Measurements from ENCODE around the gene TBX2.

Gene TBX2

GRCh38 chr17:61399131-61400065 lies at the start of gene TBX2:
Gene TBX2 (plus strand): TSS chr17:61399843. CDS start chr17:61400177, 334 bp downstream.
- TF ChIP-seq, protein P1, sequence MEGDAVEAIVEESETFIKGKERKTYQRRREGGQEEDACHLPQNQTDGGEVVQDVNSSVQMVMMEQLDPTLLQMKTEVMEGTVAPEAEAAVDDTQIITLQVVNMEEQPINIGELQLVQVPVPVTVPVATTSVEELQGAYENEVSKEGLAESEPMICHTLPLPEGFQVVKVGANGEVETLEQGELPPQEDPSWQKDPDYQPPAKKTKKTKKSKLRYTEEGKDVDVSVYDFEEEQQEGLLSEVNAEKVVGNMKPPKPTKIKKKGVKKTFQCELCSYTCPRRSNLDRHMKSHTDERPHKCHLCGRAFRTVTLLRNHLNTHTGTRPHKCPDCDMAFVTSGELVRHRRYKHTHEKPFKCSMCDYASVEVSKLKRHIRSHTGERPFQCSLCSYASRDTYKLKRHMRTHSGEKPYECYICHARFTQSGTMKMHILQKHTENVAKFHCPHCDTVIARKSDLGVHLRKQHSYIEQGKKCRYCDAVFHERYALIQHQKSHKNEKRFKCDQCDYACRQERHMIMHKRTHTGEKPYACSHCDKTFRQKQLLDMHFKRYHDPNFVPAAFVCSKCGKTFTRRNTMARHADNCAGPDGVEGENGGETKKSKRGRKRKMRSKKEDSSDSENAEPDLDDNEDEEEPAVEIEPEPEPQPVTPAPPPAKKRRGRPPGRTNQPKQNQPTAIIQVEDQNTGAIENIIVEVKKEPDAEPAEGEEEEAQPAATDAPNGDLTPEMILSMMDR (IDR thresholded peaks at IDR 0.05; ENCODE audit: low read depth, low read length, poor library complexity, severe bottlenecking), result no peak
- TF ChIP-seq EZH2phosphoT487 (IDR thresholded peaks at IDR 0.05; ENCODE audit: borderline replicate concordance, low read length), result peak; percentile 50
- no peaks in the 10 kb centered on the region for H3K79me2 ChIP-seq (ENCODE audit: control insufficient read depth, low read length)
- no peaks in the 10 kb centered on the region for H3F3A ChIP-seq (ENCODE audit: control insufficient read depth, insufficient read depth)
- H3K4me3 ChIP-seq (ENCODE audit: low read length), result no peak within 1 kb of the TSS
- H3K4me1 ChIP-seq (ENCODE audit: control insufficient read depth, low read length), result no peaks in the 10 kb centered on the region
- no peak within 1 kb of the TSS for H3K27ac ChIP-seq (ENCODE audit: low read depth, low read length)
- no peaks in the 10 kb centered on the region for H3K9me3 ChIP-seq (ENCODE audit: control insufficient read depth, insufficient read depth, low read length)
- peaks cover 47% of the 10 kb centered on the region for H3K27me3 ChIP-seq (ENCODE audit: control insufficient read depth, low read length)
- H3K4me2 ChIP-seq (ENCODE audit: low read length), result no peak within 1 kb of the TSS
- no peaks in the 10 kb centered on the region for H3K9me2 ChIP-seq (replicated peaks; ENCODE audit: control insufficient read depth, low read length)
- no peaks in the 10 kb centered on the region for H3K36me3 ChIP-seq (ENCODE audit: control insufficient read depth, low read length)
- no peaks in the 10 kb centered on the region for H4K20me1 ChIP-seq (ENCODE audit: control insufficient read depth, insufficient read depth, low read depth, low read length)

DNA sequence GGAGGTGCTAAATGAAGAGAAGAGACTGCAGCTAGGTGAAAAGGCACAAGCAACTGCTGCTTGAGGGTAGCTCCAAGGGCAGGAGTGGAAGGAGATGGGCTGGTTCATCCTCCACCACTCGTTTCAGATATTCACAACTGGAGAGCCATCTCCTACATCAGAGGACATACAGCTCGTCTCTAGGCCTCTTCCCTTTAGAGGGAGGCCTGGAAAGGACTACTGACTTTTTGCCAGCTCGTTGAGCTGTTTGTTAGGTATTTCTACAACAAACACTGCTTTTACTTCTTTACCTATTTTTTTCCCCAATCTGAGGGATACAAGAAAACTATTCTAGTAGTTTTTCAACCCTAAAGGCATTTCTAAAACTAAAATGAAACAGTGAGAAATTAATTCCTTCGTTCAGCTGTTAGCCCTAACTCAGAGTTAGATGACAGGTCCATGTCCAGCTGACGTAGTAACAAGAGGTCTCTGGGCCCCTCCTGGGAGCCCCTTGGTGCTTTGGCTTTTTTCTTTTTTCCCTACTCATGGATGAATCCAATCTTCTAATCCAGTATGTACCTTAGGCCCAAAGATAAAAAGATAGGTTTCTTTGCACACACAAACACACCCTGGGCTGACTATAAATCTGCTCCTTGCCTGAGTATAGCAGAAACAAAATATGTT lies 47.8 kb upstream of the TBX2 start:
- TF ChIP-seq, protein P1 (IDR thresholded peaks at IDR 0.05; ENCODE audit: low read depth, low read length, poor library complexity, severe bottlenecking), result no peak
- no peak for TF ChIP-seq EZH2phosphoT487 (IDR thresholded peaks at IDR 0.05; ENCODE audit: borderline replicate concordance, low read length)

GRCh38 chr17:61352408-61352770 lies 47.3 kb upstream of the TBX2 start:
- Histone ChIP-seq H3K4me3 (ENCODE audit: low read length) (no peak overlapping the region), H4K20me1 (ENCODE audit: control insufficient read depth, insufficient read depth, low read depth, low read length) (no peaks in the 10 kb centered on the region), H3K36me3 (ENCODE audit: control insufficient read depth, low read length) (no peaks in the 10 kb centered on the region), H3K4me1 (ENCODE audit: control insufficient read depth, low read length) (no peaks in the 10 kb centered on the region), H3K9me2 (replicated peaks; ENCODE audit: control insufficient read depth, low read length) (no peaks in the 10 kb centered on the region), H3K9me3 (ENCODE audit: control insufficient read depth, insufficient read depth, low read length) (no peaks in the 10 kb centered on the region), H3F3A (ENCODE audit: control insufficient read depth, insufficient read depth) (no peaks in the 10 kb centered on the region), H3K27me3 (ENCODE audit: control insufficient read depth, low read length) (no peaks in the 10 kb centered on the region), H3K27ac (ENCODE audit: low read depth, low read length) (no peak overlapping the region), H3K79me2 (ENCODE audit: control insufficient read depth, low read length) (peaks cover 7% of the 10 kb centered on the region; the same call in 1 of the 2 replicates), H3K4me2 (ENCODE audit: low read length) (no peak overlapping the region)
- TF ChIP-seq, protein P1 (IDR thresholded peaks at IDR 0.05; ENCODE audit: low read depth, low read length, poor library complexity, severe bottlenecking), result no peak
- TF ChIP-seq EZH2phosphoT487 (IDR thresholded peaks at IDR 0.05; ENCODE audit: borderline replicate concordance, low read length), result no peak

More for the DNA sequence above, 47.8 kb upstream of the TBX2 start:
- Histone ChIP-seq H3F3A (ENCODE audit: control insufficient read depth, insufficient read depth) (no peaks in the 10 kb centered on the region), H3K9me2 (replicated peaks; ENCODE audit: control insufficient read depth, low read length) (no peaks in the 10 kb centered on the region), H3K4me3 (ENCODE audit: low read length) (no peak overlapping the region), H3K79me2 (ENCODE audit: control insufficient read depth, low read length) (peaks cover 7% of the 10 kb centered on the region; the same call in 1 of the 2 replicates), H3K4me2 (ENCODE audit: low read length) (no peak overlapping the region), H3K27me3 (ENCODE audit: control insufficient read depth, low read length) (no peaks in the 10 kb centered on the region), H4K20me1 (ENCODE audit: control insufficient read depth, insufficient read depth, low read depth, low read length) (no peaks in the 10 kb centered on the region), H3K27ac (ENCODE audit: low read depth, low read length) (no peak overlapping the region), H3K36me3 (ENCODE audit: control insufficient read depth, low read length) (no peaks in the 10 kb centered on the region), H3K4me1 (ENCODE audit: control insufficient read depth, low read length) (no peaks in the 10 kb centered on the region), H3K9me3 (ENCODE audit: control insufficient read depth, insufficient read depth, low read length) (no peaks in the 10 kb centered on the region)
